ENCODE data around the gene ZNF521.

- no peak for TF ChIP-seq TAF1 (IDR thresholded peaks at IDR 0.05; ENCODE audit: low read depth, low read length)
- TF ChIP-seq POLR2AphosphoS5 (IDR thresholded peaks at IDR 0.05; ENCODE audit: low read depth, low read length), result no peak
Measured at GRCh38 chr18:25230658-25231326, 121.2 kb downstream of the ZNF521 start.

Measured in GM12891 (cell line).